ENCODE data around the gene FAM117B.

DNA sequence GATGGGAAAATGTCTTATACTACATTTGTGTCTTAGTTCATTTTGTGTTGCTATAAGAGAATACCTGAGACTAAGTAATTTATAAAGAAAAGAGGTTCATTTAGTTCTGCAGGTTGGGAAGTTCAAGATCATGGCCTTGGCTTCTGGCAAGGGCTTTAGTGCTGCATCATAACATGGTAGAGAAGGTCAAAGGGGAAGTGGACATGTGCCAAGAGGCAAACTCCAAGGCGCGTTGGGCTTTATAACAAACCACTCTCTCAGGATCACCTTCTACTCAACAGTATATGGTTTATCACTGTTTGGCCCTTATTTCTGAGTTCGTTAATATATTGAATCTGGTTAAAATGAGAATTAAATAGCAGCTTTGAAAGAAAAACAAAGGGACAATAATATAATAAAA is 178.6 kb downstream of the FAM117B start:
- no peak for TF ChIP-seq POLR2A (IDR thresholded peaks at IDR 0.05; ENCODE audit: borderline replicate concordance, extremely low read depth, insufficient read depth, insufficient read length)
- TF ChIP-seq EGR1 (IDR thresholded peaks at IDR 0.05; ENCODE audit: low read depth): no peak
- TF ChIP-seq YY1 (IDR thresholded peaks at IDR 0.05; ENCODE audit: extremely low read depth, insufficient replicate concordance, low read depth, low read length): no peak
- no peak for TF ChIP-seq POLR2AphosphoS5 (IDR thresholded peaks at IDR 0.05; ENCODE audit: low read depth, low read length)
- TF ChIP-seq ATF3 (IDR thresholded peaks at IDR 0.05): no peak
- TF ChIP-seq, protein P1, sequence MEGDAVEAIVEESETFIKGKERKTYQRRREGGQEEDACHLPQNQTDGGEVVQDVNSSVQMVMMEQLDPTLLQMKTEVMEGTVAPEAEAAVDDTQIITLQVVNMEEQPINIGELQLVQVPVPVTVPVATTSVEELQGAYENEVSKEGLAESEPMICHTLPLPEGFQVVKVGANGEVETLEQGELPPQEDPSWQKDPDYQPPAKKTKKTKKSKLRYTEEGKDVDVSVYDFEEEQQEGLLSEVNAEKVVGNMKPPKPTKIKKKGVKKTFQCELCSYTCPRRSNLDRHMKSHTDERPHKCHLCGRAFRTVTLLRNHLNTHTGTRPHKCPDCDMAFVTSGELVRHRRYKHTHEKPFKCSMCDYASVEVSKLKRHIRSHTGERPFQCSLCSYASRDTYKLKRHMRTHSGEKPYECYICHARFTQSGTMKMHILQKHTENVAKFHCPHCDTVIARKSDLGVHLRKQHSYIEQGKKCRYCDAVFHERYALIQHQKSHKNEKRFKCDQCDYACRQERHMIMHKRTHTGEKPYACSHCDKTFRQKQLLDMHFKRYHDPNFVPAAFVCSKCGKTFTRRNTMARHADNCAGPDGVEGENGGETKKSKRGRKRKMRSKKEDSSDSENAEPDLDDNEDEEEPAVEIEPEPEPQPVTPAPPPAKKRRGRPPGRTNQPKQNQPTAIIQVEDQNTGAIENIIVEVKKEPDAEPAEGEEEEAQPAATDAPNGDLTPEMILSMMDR (IDR thresholded peaks at IDR 0.05 in 2 of 3, conservative IDR thresholded peaks at IDR 0.05 in 1 of 3; ENCODE audit: borderline replicate concordance in 1 of 3, insufficient read depth in 1 of 3, low read depth in 2 of 3, low read length in 2 of 3): no peak
- TF ChIP-seq EZH2 (IDR thresholded peaks at IDR 0.05): no peak
- TF ChIP-seq ELF1 (IDR thresholded peaks at IDR 0.05; ENCODE audit: borderline replicate concordance, low read depth): no peak
